ENCODE measurements around the gene CRIP1. TPM values are rescaled to one million over a fixed set of nuclear protein-coding genes. Genes with fewer than 3 reads are reported as not detected.

Gene CRIP1
- total and polyA plus RNA-seq, 10 of the 15 experiments (the other 5 are each of a cell fraction or from before 2014, with no cell fraction given): 66.8 to 259 (median 154) TPM

- ChIA-PET POLR2A (no interaction called here), SMC1A (ENCODE audit: uncharacterized antibody, unreplicated experiment) (no interaction called here), CTCF (no interaction called here), RAD21 (ENCODE audit: unreplicated experiment) (interaction anchor here (0.9 kb wide), 1 partner anchor 164 kb away, joined by 4 read pairs; no protein-coding TSS in a partner anchor)
- H3K9me3 ChIP-seq (replicated peaks; ENCODE audit: control insufficient read depth, insufficient read depth, low read length): no peaks in the 10 kb centered on the region
- no peak for ATAC-seq
- no peak for DNase-seq (ENCODE audit: low read depth, low spot score)
- in situ Hi-C loops (cut with MboI): loop anchor here (10.0 kb wide), 2 partner anchors 470 to 630 kb away; no protein-coding TSS in a partner anchor
- WGBS (ENCODE audit: insufficient coverage, insufficient replicate concordance, low lambda C conversion rate, missing lambda C conversion rate): 53% methylated on average over 9 of the region's 13 CpGs
- no peak overlapping the region for H3K4me3 ChIP-seq
- H3K9ac ChIP-seq (ENCODE audit: control insufficient read depth, insufficient read depth, low read length): no peak overlapping the region
- H3K4me2 ChIP-seq (ENCODE audit: control insufficient read depth, insufficient read depth): no peak overlapping the region
- no peaks in the 10 kb centered on the region for H3K4me1 ChIP-seq (ENCODE audit: control insufficient read depth, insufficient read depth, low read length)
- no peak overlapping the region for H2AFZ ChIP-seq (ENCODE audit: control insufficient read depth, low read depth, low read length)
- no peaks in the 10 kb centered on the region for H3K36me3 ChIP-seq (ENCODE audit: control insufficient read depth in 2 of 2, insufficient read depth in 2 of 2, low read length in 1 of 2)
- no peak overlapping the region for H3K27ac ChIP-seq (ENCODE audit: control insufficient read depth, insufficient read depth)
- FAIRE-seq: no peak
- BruUV-seq (replicated peaks): no TSS peak
- peaks cover 0 to 1% of the 10 kb centered on the region in 2 experiments; a peak in 2 of 4 replicates for H3K27me3 ChIP-seq (replicated peaks in 1 of 2; ENCODE audit: control insufficient read depth in 2 of 2, insufficient read depth in 2 of 2, low read length in 1 of 2)
- H4K20me1 ChIP-seq (ENCODE audit: control insufficient read depth, insufficient read depth): no peaks in the 10 kb centered on the region
- no peaks in the 10 kb centered on the region for H3K79me2 ChIP-seq (ENCODE audit: control insufficient read depth, insufficient read depth, low read length)
- intact Hi-C loops (cut with micrococcal nuclease; ENCODE audit: unreplicated experiment): loop anchor here (10.0 kb wide), 2 partner anchors 640 to 880 kb away; no protein-coding TSS in a partner anchor
- no peak for TF ChIP-seq HSF1 (IDR thresholded peaks at IDR 0.05; ENCODE audit: low read depth, low read length)
- TF ChIP-seq MEF2A (IDR thresholded peaks at IDR 0.05; ENCODE audit: insufficient read depth, low read depth, low read length): no peak
- TF ChIP-seq KDM1A (IDR thresholded peaks at IDR 0.05; ENCODE audit: borderline replicate concordance): no peak
- TF ChIP-seq NFYB (IDR thresholded peaks at IDR 0.05; ENCODE audit: insufficient read depth, low read depth, low read length): no peak
- no peak for TF ChIP-seq E4F1 (IDR thresholded peaks at IDR 0.05; ENCODE audit: borderline replicate concordance, partially characterized antibody)
- TF ChIP-seq CUX1 (IDR thresholded peaks at IDR 0.05; ENCODE audit: insufficient replicate concordance, low read depth, low read length): no peak
- no peak for TF ChIP-seq GATAD2B (conservative IDR thresholded peaks at IDR 0.05; ENCODE audit: low read depth)
- TF ChIP-seq NR2F1 (conservative IDR thresholded peaks at IDR 0.05): no peak
- TF ChIP-seq YBX1 (IDR thresholded peaks at IDR 0.05): no peak
- TF ChIP-seq NKRF (conservative IDR thresholded peaks at IDR 0.05): no peak
- no peak for TF ChIP-seq ZNF24 (IDR thresholded peaks at IDR 0.05)
- TF ChIP-seq HCFC1 (IDR thresholded peaks at IDR 0.05; ENCODE audit: low read length): no peak
- TF ChIP-seq IKZF1 (conservative IDR thresholded peaks at IDR 0.05): no peak
- TF ChIP-seq RFX5 (IDR thresholded peaks at IDR 0.05; ENCODE audit: low read depth, low read length): no peak
Observed at GRCh38 chr14:105534586-105534985, 47.9 kb downstream of the CRIP1 start.

Measured in GM12878 (cell line).